Prostate gland (tissue), 2 donors: ENCODE measurements around the gene POU6F2.

Experiments
- POLR2A ChIP-seq: fragments of 450-650 bp; IDR thresholded peaks from one replicate; pipeline ENCODE4 v1.6.1; 2016; ENCODE audit warnings: antibody characterized with exemption, mild to moderate bottlenecking
- TF ChIP-seq, protein P1 (sequence below), 4 experiments: fragments of 200-600 bp in 2 of 4; fragments of 450-650 bp in 2 of 4; sonication (generic) in 2 of 4; IDR thresholded peaks; 1 replicate in 3 of 4; 2 replicates in 1 of 4; pipeline ENCODE4 v1.5.1; 2016 to 2019; ENCODE audit warnings: antibody characterized with exemption in 4 of 4, mild to moderate bottlenecking in 2 of 4, moderate library complexity in 2 of 4

DNA sequence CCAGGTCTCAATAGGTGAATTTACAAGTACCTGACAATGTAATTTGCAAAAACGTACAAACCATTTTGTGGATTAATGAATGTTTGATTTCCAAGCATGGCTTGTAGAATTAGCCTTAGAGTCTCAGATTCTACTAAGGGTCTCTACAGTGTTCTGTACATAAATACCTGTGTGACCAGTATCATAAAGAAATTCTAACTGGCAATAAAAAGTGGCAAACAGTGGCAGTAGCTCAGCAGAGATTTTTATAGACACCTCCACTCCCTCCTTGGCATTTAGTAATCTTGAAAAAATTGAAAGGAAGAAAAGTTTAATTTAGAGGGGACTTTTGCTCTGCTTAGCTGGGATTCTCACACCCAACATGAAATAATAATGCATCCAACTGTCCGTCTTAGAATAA, 220.8 kb downstream of the POU6F2 start:
- TF ChIP-seq, protein P1, sequence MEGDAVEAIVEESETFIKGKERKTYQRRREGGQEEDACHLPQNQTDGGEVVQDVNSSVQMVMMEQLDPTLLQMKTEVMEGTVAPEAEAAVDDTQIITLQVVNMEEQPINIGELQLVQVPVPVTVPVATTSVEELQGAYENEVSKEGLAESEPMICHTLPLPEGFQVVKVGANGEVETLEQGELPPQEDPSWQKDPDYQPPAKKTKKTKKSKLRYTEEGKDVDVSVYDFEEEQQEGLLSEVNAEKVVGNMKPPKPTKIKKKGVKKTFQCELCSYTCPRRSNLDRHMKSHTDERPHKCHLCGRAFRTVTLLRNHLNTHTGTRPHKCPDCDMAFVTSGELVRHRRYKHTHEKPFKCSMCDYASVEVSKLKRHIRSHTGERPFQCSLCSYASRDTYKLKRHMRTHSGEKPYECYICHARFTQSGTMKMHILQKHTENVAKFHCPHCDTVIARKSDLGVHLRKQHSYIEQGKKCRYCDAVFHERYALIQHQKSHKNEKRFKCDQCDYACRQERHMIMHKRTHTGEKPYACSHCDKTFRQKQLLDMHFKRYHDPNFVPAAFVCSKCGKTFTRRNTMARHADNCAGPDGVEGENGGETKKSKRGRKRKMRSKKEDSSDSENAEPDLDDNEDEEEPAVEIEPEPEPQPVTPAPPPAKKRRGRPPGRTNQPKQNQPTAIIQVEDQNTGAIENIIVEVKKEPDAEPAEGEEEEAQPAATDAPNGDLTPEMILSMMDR (IDR thresholded peaks at IDR 0.05) = no peak
- TF ChIP-seq POLR2A = no peak
